Cardiac fibroblast (primary cell): ENCODE data around the gene CHCHD6.

Experiments used
- DNase-seq, 2 donors: peaks; one replicate each; pipeline versions ENCODE4 v3.0.0 to v3.0.0-alpha.2; 2010; ENCODE audit warnings: low read depth in 2 of 2
- H3K4me3 ChIP-seq, 2 donors: replicated peaks in 1 of 2; 1 replicate in 1 of 2; 2 replicates in 1 of 2; pipeline ENCODE4 v1.5.1; 2011; ENCODE audit warnings: low read depth in 2 of 2, low read length in 2 of 2, mild to moderate bottlenecking in 2 of 2, moderate library complexity in 1 of 2
- TF ChIP-seq, protein P1 (sequence below): IDR thresholded peaks from one replicate; pipeline ENCODE4 v1.5.1; 2011; ENCODE audit warnings: low read depth, mild to moderate bottlenecking, low read length, inconsistent platforms

The CHCHD6 gene

DNA sequence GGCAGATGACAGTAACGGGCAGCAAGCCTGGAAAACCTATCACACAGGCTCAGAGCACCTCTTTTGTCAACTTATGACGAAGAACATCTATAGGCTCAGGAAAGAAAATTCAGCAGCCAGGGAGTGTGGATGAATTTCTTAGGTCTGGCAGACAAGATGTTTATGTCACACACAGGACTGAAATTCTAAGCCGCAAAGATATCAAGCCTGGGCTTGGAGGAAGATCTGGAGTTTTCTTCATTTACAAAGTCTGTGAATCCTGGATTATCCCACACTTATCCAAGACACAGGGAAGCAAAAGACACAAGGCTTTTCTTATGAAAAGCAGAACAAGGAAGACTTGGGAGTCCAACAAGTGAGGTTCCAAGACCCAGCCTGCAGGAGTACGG is 23.4 kb upstream of the CHCHD6 start:
- no peak for DNase-seq
- TF ChIP-seq, protein P1, sequence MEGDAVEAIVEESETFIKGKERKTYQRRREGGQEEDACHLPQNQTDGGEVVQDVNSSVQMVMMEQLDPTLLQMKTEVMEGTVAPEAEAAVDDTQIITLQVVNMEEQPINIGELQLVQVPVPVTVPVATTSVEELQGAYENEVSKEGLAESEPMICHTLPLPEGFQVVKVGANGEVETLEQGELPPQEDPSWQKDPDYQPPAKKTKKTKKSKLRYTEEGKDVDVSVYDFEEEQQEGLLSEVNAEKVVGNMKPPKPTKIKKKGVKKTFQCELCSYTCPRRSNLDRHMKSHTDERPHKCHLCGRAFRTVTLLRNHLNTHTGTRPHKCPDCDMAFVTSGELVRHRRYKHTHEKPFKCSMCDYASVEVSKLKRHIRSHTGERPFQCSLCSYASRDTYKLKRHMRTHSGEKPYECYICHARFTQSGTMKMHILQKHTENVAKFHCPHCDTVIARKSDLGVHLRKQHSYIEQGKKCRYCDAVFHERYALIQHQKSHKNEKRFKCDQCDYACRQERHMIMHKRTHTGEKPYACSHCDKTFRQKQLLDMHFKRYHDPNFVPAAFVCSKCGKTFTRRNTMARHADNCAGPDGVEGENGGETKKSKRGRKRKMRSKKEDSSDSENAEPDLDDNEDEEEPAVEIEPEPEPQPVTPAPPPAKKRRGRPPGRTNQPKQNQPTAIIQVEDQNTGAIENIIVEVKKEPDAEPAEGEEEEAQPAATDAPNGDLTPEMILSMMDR: no peak
- H3K4me3 ChIP-seq: no peak overlapping the region

GRCh38 chr3:126682009-126682408 is 22.0 kb upstream of the CHCHD6 start:
- no peak for DNase-seq
- TF ChIP-seq, protein P1: no peak
- H3K4me3 ChIP-seq: no peak overlapping the region

GRCh38 chr3:126683069-126683468 is 21.0 kb upstream of the CHCHD6 start:
- TF ChIP-seq, protein P1: no peak
- no peak for DNase-seq
- no peak overlapping the region for H3K4me3 ChIP-seq

DNA sequence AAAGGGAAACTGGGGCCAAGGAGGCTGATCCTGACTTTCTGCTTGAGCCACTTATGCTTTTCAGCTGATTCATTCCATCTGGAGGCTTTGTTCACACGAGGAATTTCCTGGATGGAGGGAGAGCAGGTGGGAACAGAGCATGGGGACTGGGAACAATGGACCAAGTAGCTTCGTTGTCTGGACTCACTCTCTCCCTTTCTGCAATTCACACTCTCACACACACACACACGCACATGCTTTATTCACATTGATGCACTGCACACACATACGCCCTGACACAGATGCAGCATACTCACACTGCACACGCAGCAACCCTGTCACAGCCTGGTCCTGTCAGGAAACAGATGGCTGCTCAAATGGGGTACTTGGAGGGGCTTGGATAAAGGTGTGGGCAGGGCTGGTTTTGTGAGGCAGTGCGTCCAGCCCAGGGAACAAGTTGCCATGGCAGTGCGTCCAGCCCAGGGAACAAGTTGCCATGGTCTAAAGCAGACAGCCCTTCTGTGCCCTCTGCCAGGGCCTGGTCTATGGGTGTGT is 19.8 kb upstream of the CHCHD6 start:
- TF ChIP-seq, protein P1: no peak
- H3K4me3 ChIP-seq: no peak overlapping the region
- peak; percentile 27 to 41 for DNase-seq

DNA sequence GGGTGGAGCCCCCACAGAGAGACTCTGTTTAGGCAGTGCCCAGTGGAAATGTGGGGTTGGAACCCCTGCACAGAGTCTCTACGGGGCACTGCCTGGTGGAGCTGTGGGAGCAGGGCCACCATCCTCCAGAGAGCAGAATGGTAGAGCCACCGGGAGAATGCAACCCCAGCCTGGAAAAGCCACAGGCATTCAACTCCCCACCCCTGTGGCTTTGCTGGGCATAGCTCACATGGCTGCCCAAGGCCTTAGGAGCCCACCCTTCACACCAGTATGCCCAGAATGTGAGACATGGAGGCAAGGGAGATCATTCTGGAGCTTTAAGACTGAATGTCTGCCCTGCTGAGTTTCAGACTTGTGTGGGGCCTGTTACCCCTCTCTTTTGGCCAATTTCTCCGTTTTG is 19.0 kb upstream of the CHCHD6 start:
- DNase-seq: no peak
- TF ChIP-seq, protein P1: no peak
- no peak overlapping the region for H3K4me3 ChIP-seq

DNA sequence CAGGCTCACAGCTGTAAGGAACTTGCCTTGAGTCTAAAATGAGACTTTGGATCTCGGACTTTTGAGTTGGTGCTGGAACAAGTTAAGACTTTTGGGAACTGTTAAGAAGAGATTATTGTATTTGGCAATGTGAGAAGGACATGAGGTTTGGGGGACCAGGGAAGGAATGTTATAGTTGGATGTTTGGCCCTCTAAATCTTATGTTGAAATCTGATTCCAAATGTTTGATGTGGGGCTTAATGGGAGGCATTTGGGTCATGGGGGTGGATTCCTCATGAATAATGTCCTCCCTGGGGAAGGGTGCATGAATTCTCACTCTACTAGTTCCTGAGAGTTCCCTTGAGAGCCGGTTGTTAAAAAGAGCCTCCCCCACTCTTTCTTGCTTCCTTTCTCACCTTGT is 18.5 kb upstream of the CHCHD6 start:
- H3K4me3 ChIP-seq: no peak overlapping the region
- no peak for DNase-seq
- TF ChIP-seq, protein P1: no peak

- H3K4me3 ChIP-seq: no peak overlapping the region
- DNase-seq: no peak
- TF ChIP-seq, protein P1: no peak
Observed at GRCh38 chr3:126691765-126692164, 12.3 kb upstream of the CHCHD6 start.
